SK-N-SH (cell line): ENCODE results near the gene MAPK8IP1.

Source experiments
- POLR2AphosphoS5 ChIP-seq: IDR thresholded peaks from 2 replicates; pipeline ENCODE4 v1.6.1; 2012; ENCODE audit warnings: low read depth, low read length
- RFX5 ChIP-seq: IDR thresholded peaks from 2 replicates; pipeline ENCODE4 v1.6.1; 2012; ENCODE audit warnings: mild to moderate bottlenecking, improper control_type of control experiment, low read length
- SMC3 ChIP-seq: IDR thresholded peaks from 2 replicates; pipeline ENCODE4 v1.6.1; 2012; ENCODE audit warnings: low read depth, low read length, improper control_type of control experiment
- TAF1 ChIP-seq: IDR thresholded peaks from 2 replicates; pipeline ENCODE4 v1.6.1; 2012; ENCODE audit warnings: low read depth, mild to moderate bottlenecking, low read length, moderate library complexity, borderline replicate concordance
- USF1 ChIP-seq: IDR thresholded peaks from 2 replicates; pipeline ENCODE4 v1.4.0; 2012; ENCODE audit warnings: low read depth, borderline replicate concordance
- TF ChIP-seq, protein P1 (sequence below): fragments of 200-600 bp; sonication (generic); IDR thresholded peaks from 2 replicates; pipeline ENCODE4 v1.6.1; 2017; ENCODE audit warnings: antibody characterized with exemption, mild to moderate bottlenecking, moderate library complexity
- TF ChIP-seq, protein P2 (sequence below): fragments of 150-350 bp; IDR thresholded peaks from 2 replicates; pipeline ENCODE4 v1.6.1; 2017; ENCODE audit warnings: antibody characterized with exemption, low read length, low read depth, borderline replicate concordance

- TF ChIP-seq, protein P1, sequence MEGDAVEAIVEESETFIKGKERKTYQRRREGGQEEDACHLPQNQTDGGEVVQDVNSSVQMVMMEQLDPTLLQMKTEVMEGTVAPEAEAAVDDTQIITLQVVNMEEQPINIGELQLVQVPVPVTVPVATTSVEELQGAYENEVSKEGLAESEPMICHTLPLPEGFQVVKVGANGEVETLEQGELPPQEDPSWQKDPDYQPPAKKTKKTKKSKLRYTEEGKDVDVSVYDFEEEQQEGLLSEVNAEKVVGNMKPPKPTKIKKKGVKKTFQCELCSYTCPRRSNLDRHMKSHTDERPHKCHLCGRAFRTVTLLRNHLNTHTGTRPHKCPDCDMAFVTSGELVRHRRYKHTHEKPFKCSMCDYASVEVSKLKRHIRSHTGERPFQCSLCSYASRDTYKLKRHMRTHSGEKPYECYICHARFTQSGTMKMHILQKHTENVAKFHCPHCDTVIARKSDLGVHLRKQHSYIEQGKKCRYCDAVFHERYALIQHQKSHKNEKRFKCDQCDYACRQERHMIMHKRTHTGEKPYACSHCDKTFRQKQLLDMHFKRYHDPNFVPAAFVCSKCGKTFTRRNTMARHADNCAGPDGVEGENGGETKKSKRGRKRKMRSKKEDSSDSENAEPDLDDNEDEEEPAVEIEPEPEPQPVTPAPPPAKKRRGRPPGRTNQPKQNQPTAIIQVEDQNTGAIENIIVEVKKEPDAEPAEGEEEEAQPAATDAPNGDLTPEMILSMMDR: no peak
- TF ChIP-seq POLR2AphosphoS5 (no peak), RFX5 (no peak), TAF1 (no peak), USF1 (no peak), SMC3 (no peak)
- TF ChIP-seq, protein P2, sequence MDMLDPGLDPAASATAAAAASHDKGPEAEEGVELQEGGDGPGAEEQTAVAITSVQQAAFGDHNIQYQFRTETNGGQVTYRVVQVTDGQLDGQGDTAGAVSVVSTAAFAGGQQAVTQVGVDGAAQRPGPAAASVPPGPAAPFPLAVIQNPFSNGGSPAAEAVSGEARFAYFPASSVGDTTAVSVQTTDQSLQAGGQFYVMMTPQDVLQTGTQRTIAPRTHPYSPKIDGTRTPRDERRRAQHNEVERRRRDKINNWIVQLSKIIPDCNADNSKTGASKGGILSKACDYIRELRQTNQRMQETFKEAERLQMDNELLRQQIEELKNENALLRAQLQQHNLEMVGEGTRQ: no peak
Measured at GRCh38 chr11:45925550-45925949, 40.1 kb downstream of the MAPK8IP1 start.
